GM18951 (cell line): Measurements from ENCODE around the gene FAM20C.

ENCODE experiments used
- POLR2A ChIP-seq: IDR thresholded peaks from 4 replicates; pipeline ENCODE4 v1.6.1; 2011; ENCODE audit warnings: mild to moderate bottlenecking; ENCODE audit not compliant: insufficient read length, insufficient read depth; ENCODE audit errors: extremely low read depth
- in situ Hi-C: fragments of 300-500 bp; cut with MboI; formaldehyde crosslinking; loops from one replicate; pipeline ENCODE4 v1.12.0; 2022; ENCODE audit warnings: low sequenced_read_pairs, mixed read lengths, inconsistent platforms; ENCODE audit not compliant: unreplicated experiment

The FAM20C gene

GRCh38 chr7:154096-154799 lies 38.1 kb upstream of the FAM20C start:
- in situ Hi-C loops: no loop called here
- no peak for TF ChIP-seq POLR2A

GRCh38 chr7:155469-155900 lies 36.9 kb upstream of the FAM20C start:
- in situ Hi-C loops: no loop called here
- no peak for TF ChIP-seq POLR2A

DNA sequence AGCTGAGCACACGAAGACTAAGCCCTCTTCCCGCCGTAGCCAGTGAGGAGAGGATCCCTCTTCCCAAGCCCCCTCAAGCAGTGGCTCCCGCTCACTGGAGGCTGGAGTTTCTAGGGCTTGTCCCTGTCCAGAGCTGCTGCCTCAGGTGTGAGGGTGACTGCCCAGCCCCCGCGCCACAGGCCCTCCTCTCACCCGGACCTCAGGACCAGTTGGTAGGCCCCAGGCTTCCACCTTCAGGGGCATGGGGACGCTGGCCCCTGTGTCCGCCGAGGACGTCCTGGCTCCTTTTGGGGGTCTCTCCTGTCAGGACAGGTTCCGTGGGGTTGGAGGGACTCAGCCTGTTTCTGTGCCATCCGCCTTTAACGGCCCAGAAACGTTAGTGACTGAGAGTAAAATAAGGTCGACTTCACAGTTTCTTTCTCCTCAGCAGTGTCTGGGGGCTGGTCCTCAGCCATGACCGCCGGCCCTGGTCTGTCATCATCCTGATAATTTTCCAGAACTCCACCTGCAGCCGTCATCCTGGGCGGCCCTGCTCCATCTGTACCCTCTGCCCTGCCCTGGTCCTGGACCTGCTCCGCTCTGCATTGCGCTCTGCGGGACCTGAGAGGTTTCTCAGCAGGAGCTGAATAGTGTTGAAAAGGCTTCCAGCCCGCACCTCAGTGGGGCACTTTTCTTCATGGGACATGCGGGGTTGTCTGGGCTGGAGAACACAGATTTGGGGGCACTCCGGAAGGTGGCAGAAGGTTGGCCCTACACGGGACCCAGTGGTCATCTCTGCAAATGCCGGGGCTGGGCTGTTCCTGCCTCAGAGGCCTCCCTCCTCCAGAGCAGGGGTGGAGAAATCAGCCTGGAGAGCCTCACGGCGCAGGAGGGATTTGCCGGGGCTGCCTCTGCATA lies 36.0 kb upstream of the FAM20C start:
- in situ Hi-C loops: no loop called here
- TF ChIP-seq POLR2A: no peak

DNA sequence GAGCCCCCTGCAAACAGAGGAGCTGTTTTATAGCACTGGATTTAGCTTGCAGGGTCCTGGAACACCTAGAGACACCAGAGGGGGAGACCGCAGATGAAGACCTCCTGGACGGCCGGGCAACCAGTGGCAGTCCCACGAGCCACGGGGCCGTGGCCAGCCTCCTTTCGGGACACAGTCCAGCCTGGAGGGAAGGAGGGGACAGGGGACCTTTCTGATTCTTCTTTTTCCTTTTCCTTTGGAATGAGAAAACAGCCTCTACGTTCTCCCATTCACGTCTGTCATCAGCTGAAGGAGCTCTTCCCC lies 35.4 kb upstream of the FAM20C start:
- in situ Hi-C loops: no loop called here
- no peak for TF ChIP-seq POLR2A

DNA sequence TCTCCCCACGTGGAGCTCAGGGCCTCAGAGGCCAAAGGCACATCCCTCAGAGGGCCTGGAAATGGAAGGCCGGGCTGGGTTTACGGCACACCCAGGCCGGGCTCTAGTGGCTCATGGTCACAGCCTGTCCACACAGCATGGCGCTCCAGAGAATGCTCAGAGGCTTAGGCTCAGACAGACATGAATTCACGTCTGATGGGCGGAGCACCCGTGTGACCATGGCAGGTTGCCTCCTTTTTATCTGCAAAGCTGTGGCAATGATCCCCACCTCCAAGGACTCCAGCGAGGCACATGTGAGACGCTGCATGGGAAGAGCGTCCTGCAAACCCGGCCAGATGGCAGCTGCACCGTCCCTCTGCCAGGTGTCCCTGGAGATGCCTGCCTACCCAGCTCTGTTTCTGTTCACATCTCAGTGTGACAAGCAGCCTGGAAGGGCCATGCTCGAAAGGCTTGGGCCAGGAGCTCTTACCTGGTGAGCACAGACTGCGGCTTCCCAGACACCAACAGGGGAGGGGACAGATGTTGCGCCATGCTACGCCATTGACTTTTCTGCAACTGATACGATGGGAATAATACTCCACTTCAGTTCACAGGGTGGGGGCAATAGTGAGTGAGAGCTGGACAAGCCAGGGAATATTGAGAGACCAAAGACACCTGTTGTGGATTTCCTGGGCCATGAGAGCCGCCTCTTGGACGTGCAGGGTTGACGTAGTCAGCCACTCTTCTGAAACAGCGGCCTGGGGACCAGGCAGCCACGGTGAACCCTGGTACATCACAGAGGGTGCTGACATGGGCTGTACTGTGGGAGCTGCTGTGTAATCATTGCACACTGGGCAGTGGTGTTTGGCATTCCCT lies 34.4 kb upstream of the FAM20C start:
- in situ Hi-C loops: no loop called here
- no peak for TF ChIP-seq POLR2A

- no peak for TF ChIP-seq POLR2A
- in situ Hi-C loops: no loop called here
Measured at GRCh38 chr7:158771-159170, 33.6 kb upstream of the FAM20C start.

- TF ChIP-seq POLR2A: no peak
- in situ Hi-C loops: no loop called here
Measured at GRCh38 chr7:159370-160270, 32.8 kb upstream of the FAM20C start.

- in situ Hi-C loops: no loop called here
- TF ChIP-seq POLR2A: no peak
Measured at GRCh38 chr7:160958-161725, 31.2 kb upstream of the FAM20C start.

DNA sequence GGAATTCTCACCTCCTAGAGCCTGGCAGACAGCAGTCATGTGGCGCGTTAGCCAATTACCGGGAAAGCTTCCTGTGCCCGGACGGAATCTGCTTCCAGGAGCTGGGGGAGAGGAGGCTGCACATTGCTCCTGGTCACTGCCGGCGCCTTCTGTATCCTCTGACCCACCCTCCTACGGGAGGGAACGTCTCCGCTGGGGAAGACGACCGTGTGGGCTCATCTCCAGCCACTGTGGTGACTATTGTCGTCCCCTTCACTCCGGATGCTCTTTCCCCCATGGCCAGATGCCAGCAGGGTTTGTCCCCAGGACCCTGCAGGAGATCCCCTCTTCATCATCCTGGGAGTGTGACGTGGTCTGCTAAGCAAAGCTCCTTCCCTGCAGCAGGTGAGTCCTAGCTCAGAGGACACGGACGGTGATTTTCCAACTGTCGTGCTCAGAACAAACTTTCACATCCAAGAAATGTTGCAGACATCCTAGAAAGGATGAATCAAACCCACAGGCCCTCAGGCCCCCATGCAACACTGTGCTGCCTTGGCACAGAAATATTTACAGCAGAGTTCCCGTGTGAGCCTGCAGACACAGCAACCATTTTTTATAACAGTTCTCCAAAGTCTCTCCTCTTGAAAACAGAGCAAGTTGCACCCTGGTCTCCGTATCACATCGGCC lies 29.6 kb upstream of the FAM20C start:
- in situ Hi-C loops: no loop called here
- no peak for TF ChIP-seq POLR2A

- in situ Hi-C loops: no loop called here
- no peak for TF ChIP-seq POLR2A
Measured at GRCh38 chr7:163298-163695, 29.1 kb upstream of the FAM20C start.

DNA sequence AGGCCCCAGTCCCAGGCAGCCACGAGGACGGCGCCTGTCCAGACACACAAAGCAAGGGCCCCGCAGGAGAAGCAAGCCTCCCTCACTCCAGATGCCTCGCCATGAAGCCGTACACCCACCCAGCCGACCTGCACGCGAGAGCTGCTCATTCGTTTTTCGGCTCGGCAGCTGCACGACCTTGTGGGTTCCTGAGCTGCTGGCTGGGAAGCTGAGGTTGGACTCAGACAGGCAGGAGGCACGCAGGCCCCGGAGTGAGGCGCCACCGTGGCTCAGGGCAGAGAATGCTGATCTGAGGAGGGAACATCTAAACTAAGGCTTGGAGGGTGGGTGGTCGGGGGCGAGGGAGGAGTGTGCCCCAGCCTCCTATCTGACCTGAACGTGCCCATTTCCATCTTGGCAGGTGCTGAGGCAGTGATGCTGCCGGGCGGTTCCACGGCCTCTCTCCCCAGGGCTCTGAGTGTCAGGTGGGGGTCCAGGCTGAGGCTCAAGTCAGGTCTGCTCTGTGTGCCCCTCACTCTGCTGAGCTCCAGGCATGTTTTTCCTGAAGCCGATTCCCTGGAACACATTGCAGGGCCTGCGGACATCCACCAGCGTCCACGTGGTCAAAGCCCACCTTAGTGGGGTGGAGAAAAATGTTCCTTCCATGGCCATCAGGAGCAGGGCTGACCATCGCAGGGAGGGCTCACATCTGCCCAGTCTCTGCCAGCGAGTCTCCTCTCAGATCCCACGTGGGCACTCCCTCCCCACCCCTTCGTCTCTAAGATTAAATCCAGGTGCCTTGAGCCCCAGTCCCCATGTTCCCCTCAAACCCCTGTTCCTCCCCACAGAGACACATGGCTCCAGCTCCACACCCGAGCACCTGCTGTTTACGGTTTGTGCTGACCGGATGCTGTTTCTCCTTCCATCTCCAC lies 28.1 kb upstream of the FAM20C start:
- in situ Hi-C loops: no loop called here
- TF ChIP-seq POLR2A: no peak
